ACC112 (cell line): ENCODE results near the gene C9orf50.

Experiments
- H2AFZ ChIP-seq: fragments of 200-600 bp; sonication (generic); one replicate; pipeline ENCODE4 v1.6.0; 2017; ENCODE audit warnings: antibody characterized with exemption, low read length; ENCODE audit not compliant: unreplicated experiment
- H3K27ac ChIP-seq: fragments of 200-600 bp; sonication (generic); 2 replicates; pipeline ENCODE4 v1.5.1; 2014; ENCODE audit warnings: low read depth, mild to moderate bottlenecking, antibody characterized with exemption, low read length, moderate library complexity
- H3K27me3 ChIP-seq: fragments of 200-600 bp; sonication (generic); 2 replicates; pipeline ENCODE4 v1.6.1; 2014; ENCODE audit warnings: mild to moderate bottlenecking, antibody characterized with exemption, low read length, moderate library complexity, mixed read lengths; ENCODE audit not compliant: insufficient read depth
- H3K36me3 ChIP-seq: fragments of 200-600 bp; sonication (generic); 2 replicates; pipeline ENCODE4 v1.6.1; 2016; ENCODE audit warnings: mild to moderate bottlenecking, antibody characterized with exemption, low read length, moderate library complexity, mixed read lengths; ENCODE audit not compliant: insufficient read depth
- H3K4me1 ChIP-seq: fragments of 200-600 bp; sonication (generic); one replicate; pipeline ENCODE4 v1.6.1; 2016; ENCODE audit warnings: low read length, mixed read lengths; ENCODE audit not compliant: insufficient read depth, unreplicated experiment, control insufficient read depth
- H3K4me3 ChIP-seq: fragments of 200-600 bp; sonication (generic); 2 replicates; pipeline ENCODE4 v1.5.1; 2014; ENCODE audit warnings: mild to moderate bottlenecking, low read depth, low read length
- H3K79me2 ChIP-seq: fragments of 200-600 bp; sonication (generic); one replicate; pipeline ENCODE4 v1.6.0; 2016; ENCODE audit warnings: low read length; ENCODE audit not compliant: control insufficient read depth, unreplicated experiment, insufficient read depth

Gene C9orf50

GRCh38 chr9:129619787-129620668, 873 bp downstream of the C9orf50 start:
- no peaks in the 10 kb centered on the region for H3K79me2 ChIP-seq
- no peaks in the 10 kb centered on the region for H3K27me3 ChIP-seq
- peak overlapping the region; percentile 77 for H3K4me3 ChIP-seq
- H2AFZ ChIP-seq: peak overlapping the region; percentile 61
- H3K4me1 ChIP-seq: peaks cover 10% of the 10 kb centered on the region
- no peaks in the 10 kb centered on the region for H3K36me3 ChIP-seq
- no peak overlapping the region for H3K27ac ChIP-seq

DNA sequence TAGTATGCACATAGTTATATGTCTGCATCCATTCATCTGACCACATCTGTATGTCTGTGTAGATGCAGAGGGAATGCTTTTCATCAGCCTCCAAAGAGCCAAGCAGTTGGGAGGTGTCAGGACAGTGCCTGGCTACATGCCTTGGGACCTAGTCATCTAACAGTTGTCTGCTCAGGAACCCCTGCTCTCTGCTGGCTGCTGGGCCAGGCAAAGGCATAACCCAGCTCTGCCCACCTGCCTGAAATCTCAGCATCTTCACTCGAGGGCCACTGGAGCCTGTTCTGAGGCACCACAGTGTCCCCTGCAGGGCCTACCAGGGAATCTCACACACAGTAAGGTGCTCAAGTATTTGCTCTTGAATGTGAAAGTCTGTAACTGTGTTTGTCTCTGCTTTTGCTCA, 3.7 kb downstream of the C9orf50 start:
- H3K79me2 ChIP-seq: no peaks in the 10 kb centered on the region
- no peaks in the 10 kb centered on the region for H3K36me3 ChIP-seq
- no peak overlapping the region for H3K4me3 ChIP-seq
- H3K27me3 ChIP-seq: no peaks in the 10 kb centered on the region
- H2AFZ ChIP-seq: no peak overlapping the region
- H3K4me1 ChIP-seq: peaks cover 5% of the 10 kb centered on the region
- H3K27ac ChIP-seq: no peak overlapping the region

GRCh38 chr9:129615407-129616285, 5.3 kb downstream of the C9orf50 start:
- Histone ChIP-seq H2AFZ (no peak overlapping the region), H3K27me3 (no peaks in the 10 kb centered on the region), H3K4me1 (peaks cover 5% of the 10 kb centered on the region), H3K79me2 (no peaks in the 10 kb centered on the region), H3K27ac (no peak overlapping the region), H3K36me3 (no peaks in the 10 kb centered on the region), H3K4me3 (no peak overlapping the region)

GRCh38 chr9:129614932-129615331, 6.0 kb downstream of the C9orf50 start:
- H3K27me3 ChIP-seq: no peaks in the 10 kb centered on the region
- H3K36me3 ChIP-seq: no peaks in the 10 kb centered on the region
- no peak overlapping the region for H3K27ac ChIP-seq
- H3K4me3 ChIP-seq: no peak overlapping the region
- H3K79me2 ChIP-seq: no peaks in the 10 kb centered on the region
- peaks cover 5% of the 10 kb centered on the region for H3K4me1 ChIP-seq
- no peak overlapping the region for H2AFZ ChIP-seq

- H3K36me3 ChIP-seq: no peaks in the 10 kb centered on the region
- no peak overlapping the region for H3K27ac ChIP-seq
- no peak overlapping the region for H3K4me3 ChIP-seq
- peaks cover 9% of the 10 kb centered on the region for H3K4me1 ChIP-seq
- no peaks in the 10 kb centered on the region for H3K79me2 ChIP-seq
- no peaks in the 10 kb centered on the region for H3K27me3 ChIP-seq
- H2AFZ ChIP-seq: no peak overlapping the region
These were observed 7.3 kb downstream of the C9orf50 start for GRCh38 chr9:129613520-129614175.

DNA sequence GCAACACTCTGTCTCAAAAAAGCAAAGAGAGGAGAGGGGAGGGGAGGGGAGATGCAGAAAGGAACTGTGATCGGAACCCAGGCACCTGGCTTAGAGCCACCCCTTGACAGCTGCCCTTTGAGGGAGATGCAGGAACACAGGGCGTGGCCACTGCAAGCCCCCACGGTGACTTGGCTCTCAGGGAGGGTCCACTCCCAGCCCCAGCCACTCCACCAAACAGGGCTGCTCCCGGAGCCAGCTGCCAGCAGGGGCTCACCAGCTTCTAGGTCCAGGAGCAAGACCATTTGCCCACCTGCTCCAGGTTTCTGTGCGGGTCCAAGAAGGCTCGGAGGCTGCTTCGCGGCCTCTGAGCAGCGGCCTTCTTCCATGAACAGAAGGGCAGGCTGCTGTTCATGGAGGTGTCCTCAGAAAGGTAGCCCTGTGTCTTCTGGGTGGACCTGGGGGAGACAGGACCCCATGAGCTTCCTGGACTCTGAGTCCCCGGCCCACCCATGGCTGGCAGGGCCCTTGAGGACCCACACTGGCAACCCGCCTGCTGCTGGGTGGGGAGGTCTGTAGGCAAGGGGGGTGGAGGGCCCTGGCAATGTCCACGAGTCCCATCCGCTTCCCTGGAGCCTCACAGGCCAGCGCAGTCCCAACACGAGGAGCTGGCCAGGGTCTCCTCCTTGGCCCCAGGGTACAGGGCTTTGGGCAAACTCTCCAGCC, 7.9 kb downstream of the C9orf50 start:
- H3K27ac ChIP-seq: no peak overlapping the region
- H3K79me2 ChIP-seq: no peaks in the 10 kb centered on the region
- peaks cover 12% of the 10 kb centered on the region for H3K4me1 ChIP-seq
- no peaks in the 10 kb centered on the region for H3K36me3 ChIP-seq
- H3K27me3 ChIP-seq: no peaks in the 10 kb centered on the region
- H3K4me3 ChIP-seq: no peak overlapping the region
- H2AFZ ChIP-seq: no peak overlapping the region

- no peaks in the 10 kb centered on the region for H3K79me2 ChIP-seq
- peaks cover 17% of the 10 kb centered on the region for H3K4me1 ChIP-seq
- H2AFZ ChIP-seq: no peak overlapping the region
- no peak overlapping the region for H3K27ac ChIP-seq
- H3K36me3 ChIP-seq: no peaks in the 10 kb centered on the region
- no peaks in the 10 kb centered on the region for H3K27me3 ChIP-seq
- no peak overlapping the region for H3K4me3 ChIP-seq
These were observed 8.8 kb downstream of the C9orf50 start for GRCh38 chr9:129612123-129612522.

DNA sequence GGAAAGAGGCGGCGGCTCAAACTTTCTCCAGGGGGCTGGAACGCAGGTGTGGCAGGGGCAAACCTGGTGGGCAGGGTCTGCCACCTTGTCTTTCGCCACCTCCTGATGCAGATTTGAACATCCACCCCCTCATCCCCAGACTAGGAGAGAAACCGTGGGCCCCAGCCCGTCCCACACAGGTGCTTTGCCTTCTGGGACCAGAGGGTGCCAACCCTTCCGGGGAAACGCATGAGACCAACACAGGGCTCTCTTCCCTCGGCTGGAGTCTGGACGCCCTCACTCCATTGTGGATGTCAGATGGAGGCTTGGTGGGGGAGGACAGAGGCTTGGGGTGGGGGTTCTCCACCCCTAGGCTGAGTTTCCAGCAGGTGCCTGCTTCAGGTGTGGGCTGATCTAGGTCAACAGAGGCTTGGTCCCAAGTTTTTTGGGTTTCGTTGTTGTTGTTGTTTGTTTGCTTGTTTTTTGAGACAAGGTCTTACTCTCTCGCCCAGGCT, 9.5 kb downstream of the C9orf50 start:
- no peaks in the 10 kb centered on the region for H3K79me2 ChIP-seq
- H3K36me3 ChIP-seq: no peaks in the 10 kb centered on the region
- H3K27me3 ChIP-seq: no peaks in the 10 kb centered on the region
- no peak overlapping the region for H3K27ac ChIP-seq
- H3K4me1 ChIP-seq: peaks cover 19% of the 10 kb centered on the region
- peak overlapping the region; percentile 95; the same call in 1 of the 2 replicates for H3K4me3 ChIP-seq
- no peak overlapping the region for H2AFZ ChIP-seq

DNA sequence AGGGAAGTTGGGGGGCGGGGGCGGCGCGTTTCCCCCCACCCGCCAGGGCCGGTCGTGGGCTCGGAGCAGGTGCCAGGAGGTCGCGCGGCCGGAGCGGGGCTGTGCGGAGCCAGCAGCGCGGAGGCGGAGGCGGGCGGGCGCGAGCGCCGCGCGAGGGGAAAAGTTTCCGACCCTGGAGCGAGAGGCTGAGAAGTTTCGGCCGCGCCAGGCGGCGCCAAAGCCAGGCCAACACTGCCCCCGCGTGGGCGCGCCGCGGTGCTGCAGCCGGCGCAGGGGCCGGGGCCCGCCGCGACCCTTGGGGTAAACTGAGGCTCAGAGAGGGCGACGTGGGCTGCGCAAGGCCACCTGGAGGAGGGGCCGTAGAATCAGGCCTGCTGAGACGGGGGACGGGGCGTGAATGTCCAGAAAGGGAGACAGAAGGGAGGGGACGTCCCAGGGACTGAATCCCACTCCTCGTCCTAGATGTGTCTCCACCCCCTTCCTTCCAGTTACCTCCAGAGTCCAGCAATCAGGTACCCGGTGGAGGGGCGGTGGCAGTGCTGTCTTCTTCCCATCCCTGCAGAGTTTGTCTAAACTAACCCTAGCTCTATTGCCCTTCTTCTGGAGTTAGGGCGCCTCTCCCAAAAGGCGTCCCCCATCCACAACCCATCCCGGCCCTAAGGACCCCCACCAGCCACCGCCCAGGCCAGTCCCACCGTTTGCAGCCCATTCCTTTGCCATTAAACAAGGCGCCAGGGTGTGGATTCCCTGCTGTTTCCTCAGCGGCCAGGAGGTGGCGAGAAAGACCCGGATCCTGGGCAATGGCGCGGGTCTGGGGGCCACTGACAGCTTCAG, 10.2 kb downstream of the C9orf50 start:
- Histone ChIP-seq H3K36me3 (no peaks in the 10 kb centered on the region), H2AFZ (peak overlapping the region; percentile 70), H3K27ac (no peak overlapping the region), H3K4me1 (peaks cover 19% of the 10 kb centered on the region), H3K4me3 (peak overlapping the region; percentile 95), H3K27me3 (no peaks in the 10 kb centered on the region), H3K79me2 (no peaks in the 10 kb centered on the region)
